HEK293 (cell line): Measurements from ENCODE around the gene MSANTD3.

Experiments used
- CTCF ChIA-PET: fragments of 350-600 bp; formaldehyde crosslinking; extraction: SDS; loops from one replicate; lab custom pipeline; 2021; ENCODE audit warnings: antibody characterized with exemption; lab: Yijun Ruan, JAX
- POLR2A ChIA-PET: fragments of 300-600 bp; formaldehyde crosslinking; extraction: SDS; loops from one replicate; lab custom pipeline; 2020; ENCODE audit warnings: antibody characterized with exemption, inconsistent platforms; lab: Yijun Ruan, JAX
- H3K27ac ChIP-seq: fragments of 200-500 bp; sonication (Bioruptor generic); 2 replicates; pipeline ENCODE4 v1.5.1; 2014; ENCODE audit warnings: low read depth, low read length, control low read depth, inconsistent platforms; ENCODE audit errors: extremely low read depth
- H3K36me3 ChIP-seq, 2 experiments: fragments of 200-500 bp in 1 of 2; sonication (Bioruptor generic) in 1 of 2; 1 replicate in 1 of 2; 2 replicates in 1 of 2; pipeline ENCODE4 v1.5.1; 2014 to 2017; ENCODE audit warnings: inconsistent platforms in 2 of 2, low read length in 2 of 2; ENCODE audit not compliant: control insufficient read depth in 2 of 2, insufficient read depth in 1 of 2
- H3K4me1 ChIP-seq: fragments of 200-500 bp; sonication (Bioruptor generic); 2 replicates; pipeline ENCODE4 v1.5.1; 2014; ENCODE audit warnings: mild to moderate bottlenecking, low read length, inconsistent platforms; ENCODE audit not compliant: control insufficient read depth, insufficient read depth
- H3K4me3 ChIP-seq: 2 replicates; pipeline ENCODE4 v1.5.1; 2011; ENCODE audit warnings: low read depth, mild to moderate bottlenecking, control low read depth, low read length, moderate library complexity
- H3K9me3 ChIP-seq: fragments of 200-500 bp; sonication (Bioruptor generic); 2 replicates; pipeline ENCODE4 v1.5.1; 2014; ENCODE audit warnings: low read depth, low read length, inconsistent platforms; ENCODE audit not compliant: control insufficient read depth, insufficient read depth
- GFI1B ChIP-seq: fragments of 450-650 bp; formaldehyde crosslinking; IDR thresholded peaks from 2 replicates; pipeline ENCODE4 v1.5.1; 2016; ENCODE audit warnings: missing biosample characterization, missing genetic modification characterization
- GLI2 ChIP-seq: fragments of 450-650 bp; formaldehyde crosslinking; IDR thresholded peaks from 2 replicates; pipeline ENCODE4; 2017; ENCODE audit warnings: missing biosample characterization, missing genetic modification characterization, low read depth, borderline replicate concordance
- GLI4 ChIP-seq: fragments of 450-650 bp; formaldehyde crosslinking; IDR thresholded peaks from 2 replicates; pipeline ENCODE4 v1.5.1; 2016; ENCODE audit warnings: missing biosample characterization, missing genetic modification characterization
- PRDM1 ChIP-seq: fragments of 450-650 bp; formaldehyde crosslinking; IDR thresholded peaks from 2 replicates; pipeline ENCODE4; 2016; ENCODE audit warnings: missing biosample characterization, missing genetic modification characterization
- SETDB1 ChIP-seq: IDR thresholded peaks from one replicate; pipeline ENCODE4 v1.6.1; 2017; ENCODE audit warnings: mild to moderate bottlenecking, low read length, moderate library complexity, mixed read lengths; ENCODE audit not compliant: insufficient read length
- ZNF112 ChIP-seq: fragments of 450-650 bp; formaldehyde crosslinking; IDR thresholded peaks from 2 replicates; pipeline ENCODE4 v1.5.0; 2017; ENCODE audit warnings: missing biosample characterization, missing genetic modification characterization
- ZNF140 ChIP-seq: fragments of 450-650 bp; formaldehyde crosslinking; IDR thresholded peaks from 2 replicates; pipeline ENCODE4 v1.5.1; 2016; ENCODE audit warnings: missing biosample characterization, missing genetic modification characterization
- ZNF184 ChIP-seq: fragments of 450-650 bp; IDR thresholded peaks from 2 replicates; pipeline ENCODE4 v1.5.1; 2018; ENCODE audit warnings: missing biosample characterization, mild to moderate bottlenecking, missing genetic modification characterization
- ZNF223 ChIP-seq: fragments of 450-650 bp; formaldehyde crosslinking; IDR thresholded peaks from 2 replicates; pipeline ENCODE4 v1.5.1; 2016; ENCODE audit warnings: missing biosample characterization, missing genetic modification characterization
- ZNF354C ChIP-seq: fragments of 450-650 bp; formaldehyde crosslinking; IDR thresholded peaks from 2 replicates; pipeline ENCODE4 v1.5.1; 2016; ENCODE audit warnings: missing biosample characterization, missing genetic modification characterization, low read depth, borderline replicate concordance
- ZNF366 ChIP-seq: fragments of 450-650 bp; formaldehyde crosslinking; conservative IDR thresholded peaks from 2 replicates; pipeline ENCODE4 v1.5.1; 2016; ENCODE audit warnings: missing biosample characterization, missing genetic modification characterization
- ZNF416 ChIP-seq: fragments of 450-650 bp; formaldehyde crosslinking; IDR thresholded peaks from 2 replicates; pipeline ENCODE4 v1.5.1; 2016; ENCODE audit warnings: missing biosample characterization, missing genetic modification characterization
- ZNF423 ChIP-seq: fragments of 450-650 bp; formaldehyde crosslinking; IDR thresholded peaks from 2 replicates; pipeline ENCODE4 v1.5.1; 2016; ENCODE audit warnings: missing biosample characterization, missing genetic modification characterization
- ZNF501 ChIP-seq: fragments of 450-650 bp; formaldehyde crosslinking; IDR thresholded peaks from 2 replicates; pipeline ENCODE4 v1.5.1; 2016; ENCODE audit warnings: missing biosample characterization, missing genetic modification characterization
- ZNF521 ChIP-seq: fragments of 450-650 bp; formaldehyde crosslinking; IDR thresholded peaks from 2 replicates; pipeline ENCODE4 v1.5.1; 2017; ENCODE audit warnings: missing biosample characterization, mild to moderate bottlenecking, missing genetic modification characterization
- ZNF585B ChIP-seq: fragments of 450-650 bp; formaldehyde crosslinking; IDR thresholded peaks from 2 replicates; pipeline ENCODE4 v1.5.1; 2016; ENCODE audit warnings: missing biosample characterization, missing genetic modification characterization
- ZNF610 ChIP-seq: fragments of 450-650 bp; formaldehyde crosslinking; IDR thresholded peaks from 2 replicates; pipeline ENCODE4 v1.5.1; 2016; ENCODE audit warnings: missing biosample characterization, missing genetic modification characterization, borderline replicate concordance
- ZNF623 ChIP-seq: fragments of 450-650 bp; formaldehyde crosslinking; IDR thresholded peaks from 2 replicates; pipeline ENCODE4 v1.5.1; 2016; ENCODE audit warnings: missing biosample characterization, missing genetic modification characterization
- ZNF785 ChIP-seq: fragments of 450-650 bp; formaldehyde crosslinking; IDR thresholded peaks from 2 replicates; pipeline ENCODE4 v1.5.1; 2016; ENCODE audit warnings: missing biosample characterization, missing genetic modification characterization
- ZNF791 ChIP-seq: fragments of 450-650 bp; formaldehyde crosslinking; IDR thresholded peaks from 2 replicates; pipeline ENCODE4 v1.5.1; 2016; ENCODE audit warnings: missing biosample characterization, missing genetic modification characterization
- TF ChIP-seq, protein P1 (sequence below): fragments of 450-650 bp; formaldehyde crosslinking; IDR thresholded peaks from 2 replicates; pipeline ENCODE4 v1.5.1; 2016; ENCODE audit warnings: missing biosample characterization, missing genetic modification characterization
- TF ChIP-seq, protein P2 (sequence below): fragments of 450-650 bp; formaldehyde crosslinking; IDR thresholded peaks from 2 replicates; pipeline ENCODE4 v1.5.1; 2017; ENCODE audit warnings: missing biosample characterization, missing genetic modification characterization
- TF ChIP-seq, protein P3 (sequence below): fragments of 450-650 bp; formaldehyde crosslinking; IDR thresholded peaks from 2 replicates; pipeline ENCODE4 v1.5.1; 2016; ENCODE audit warnings: missing biosample characterization, missing genetic modification characterization, low read depth
- TF ChIP-seq, protein P4 (sequence below): fragments of 450-650 bp; formaldehyde crosslinking; IDR thresholded peaks from 2 replicates; pipeline ENCODE4 v1.5.1; 2016; ENCODE audit warnings: missing biosample characterization, missing genetic modification characterization, borderline replicate concordance

MSANTD3 gene

GRCh38 chr9:100479820-100480219 lies 52.9 kb downstream of the MSANTD3 start:
- no peaks in the 10 kb centered on the region for H3K9me3 ChIP-seq
- POLR2A ChIA-PET: no interaction called here
- H3K4me3 ChIP-seq: no peak overlapping the region
- TF ChIP-seq ZNF501: no peak
- TF ChIP-seq, protein P1, sequence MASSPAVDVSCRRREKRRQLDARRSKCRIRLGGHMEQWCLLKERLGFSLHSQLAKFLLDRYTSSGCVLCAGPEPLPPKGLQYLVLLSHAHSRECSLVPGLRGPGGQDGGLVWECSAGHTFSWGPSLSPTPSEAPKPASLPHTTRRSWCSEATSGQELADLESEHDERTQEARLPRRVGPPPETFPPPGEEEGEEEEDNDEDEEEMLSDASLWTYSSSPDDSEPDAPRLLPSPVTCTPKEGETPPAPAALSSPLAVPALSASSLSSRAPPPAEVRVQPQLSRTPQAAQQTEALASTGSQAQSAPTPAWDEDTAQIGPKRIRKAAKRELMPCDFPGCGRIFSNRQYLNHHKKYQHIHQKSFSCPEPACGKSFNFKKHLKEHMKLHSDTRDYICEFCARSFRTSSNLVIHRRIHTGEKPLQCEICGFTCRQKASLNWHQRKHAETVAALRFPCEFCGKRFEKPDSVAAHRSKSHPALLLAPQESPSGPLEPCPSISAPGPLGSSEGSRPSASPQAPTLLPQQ (tag by site-specific recombination): no peak
- TF ChIP-seq ZNF140 (tag by site-specific recombination): 0 out of 2 replicates have a peak, but pooled peaks have one; percentile 26
- no peak for TF ChIP-seq ZNF521 (tag by site-specific recombination)
- TF ChIP-seq ZNF354C: no peak
- TF ChIP-seq ZNF785: no peak
- no peak for TF ChIP-seq SETDB1
- TF ChIP-seq GLI4 (tag by site-specific recombination): no peak
- peak; percentile 97 for TF ChIP-seq ZNF184 (tag by site-specific recombination)
- H3K4me1 ChIP-seq: 0 out of 2 replicates have a peak, but pooled peaks cover under 1% of the 10 kb centered on the region
- no peaks in the 10 kb centered on the region for H3K36me3 ChIP-seq
- CTCF ChIA-PET: no interaction called here
- no peak overlapping the region for H3K27ac ChIP-seq

DNA sequence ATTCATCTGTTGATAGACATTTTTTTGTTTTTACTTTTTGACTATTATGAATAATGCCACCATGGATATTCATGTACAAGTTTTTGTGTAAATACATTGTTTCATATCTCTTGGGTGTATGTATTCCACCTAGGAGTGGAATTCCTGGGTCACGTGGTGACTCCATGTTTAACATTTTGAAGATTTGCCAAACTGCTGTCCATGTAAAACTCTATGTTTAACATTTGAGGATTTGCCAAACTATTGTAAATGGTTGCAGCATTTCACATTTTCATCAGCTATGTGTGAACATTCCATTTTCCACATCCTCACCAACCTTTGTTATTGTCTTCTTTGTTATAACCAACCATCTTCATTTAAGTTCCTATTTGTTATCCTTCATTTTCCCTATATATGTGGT lies 58.3 kb downstream of the MSANTD3 start:
- Histone ChIP-seq H3K4me1 (no peaks in the 10 kb centered on the region), H3K4me3 (no peak overlapping the region), H3K36me3 (no peaks in the 10 kb centered on the region), H3K27ac (no peak overlapping the region), H3K9me3 (no peaks in the 10 kb centered on the region)
- ChIA-PET POLR2A (interaction anchor here (0.6 kb wide), 1 partner anchor 15 kb away, joined by 3 read pairs; no protein-coding TSS in a partner anchor), CTCF (interaction anchor here (0.7 to 1.6 kb wide), 3 partner anchors 11 to 111 kb away, joined by 5 to 6 read pairs (median 5); no protein-coding TSS in a partner anchor)
- TF ChIP-seq ZNF585B (tag by site-specific recombination): no peak
- no peak for TF ChIP-seq ZNF223 (tag by site-specific recombination)
- TF ChIP-seq ZNF416: no peak
- TF ChIP-seq ZNF623 (tag by site-specific recombination): no peak
- no peak for TF ChIP-seq GFI1B (tag by site-specific recombination)
- no peak for TF ChIP-seq ZNF112 (tag by site-specific recombination)
- TF ChIP-seq ZNF354C: no peak
- TF ChIP-seq, protein P2, sequence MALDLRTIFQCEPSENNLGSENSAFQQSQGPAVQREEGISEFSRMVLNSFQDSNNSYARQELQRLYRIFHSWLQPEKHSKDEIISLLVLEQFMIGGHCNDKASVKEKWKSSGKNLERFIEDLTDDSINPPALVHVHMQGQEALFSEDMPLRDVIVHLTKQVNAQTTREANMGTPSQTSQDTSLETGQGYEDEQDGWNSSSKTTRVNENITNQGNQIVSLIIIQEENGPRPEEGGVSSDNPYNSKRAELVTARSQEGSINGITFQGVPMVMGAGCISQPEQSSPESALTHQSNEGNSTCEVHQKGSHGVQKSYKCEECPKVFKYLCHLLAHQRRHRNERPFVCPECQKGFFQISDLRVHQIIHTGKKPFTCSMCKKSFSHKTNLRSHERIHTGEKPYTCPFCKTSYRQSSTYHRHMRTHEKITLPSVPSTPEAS (tag by site-specific recombination): no peak
- TF ChIP-seq, protein P3, sequence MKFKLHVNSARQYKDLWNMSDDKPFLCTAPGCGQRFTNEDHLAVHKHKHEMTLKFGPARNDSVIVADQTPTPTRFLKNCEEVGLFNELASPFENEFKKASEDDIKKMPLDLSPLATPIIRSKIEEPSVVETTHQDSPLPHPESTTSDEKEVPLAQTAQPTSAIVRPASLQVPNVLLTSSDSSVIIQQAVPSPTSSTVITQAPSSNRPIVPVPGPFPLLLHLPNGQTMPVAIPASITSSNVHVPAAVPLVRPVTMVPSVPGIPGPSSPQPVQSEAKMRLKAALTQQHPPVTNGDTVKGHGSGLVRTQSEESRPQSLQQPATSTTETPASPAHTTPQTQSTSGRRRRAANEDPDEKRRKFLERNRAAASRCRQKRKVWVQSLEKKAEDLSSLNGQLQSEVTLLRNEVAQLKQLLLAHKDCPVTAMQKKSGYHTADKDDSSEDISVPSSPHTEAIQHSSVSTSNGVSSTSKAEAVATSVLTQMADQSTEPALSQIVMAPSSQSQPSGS: no peak
- TF ChIP-seq PRDM1 (tag by site-specific recombination): no peak
- TF ChIP-seq ZNF610 (tag by site-specific recombination): no peak
- TF ChIP-seq ZNF791 (tag by site-specific recombination): no peak
- no peak for TF ChIP-seq ZNF423 (tag by site-specific recombination)
- TF ChIP-seq GLI2 (tag by site-specific recombination): no peak
- TF ChIP-seq, protein P4, sequence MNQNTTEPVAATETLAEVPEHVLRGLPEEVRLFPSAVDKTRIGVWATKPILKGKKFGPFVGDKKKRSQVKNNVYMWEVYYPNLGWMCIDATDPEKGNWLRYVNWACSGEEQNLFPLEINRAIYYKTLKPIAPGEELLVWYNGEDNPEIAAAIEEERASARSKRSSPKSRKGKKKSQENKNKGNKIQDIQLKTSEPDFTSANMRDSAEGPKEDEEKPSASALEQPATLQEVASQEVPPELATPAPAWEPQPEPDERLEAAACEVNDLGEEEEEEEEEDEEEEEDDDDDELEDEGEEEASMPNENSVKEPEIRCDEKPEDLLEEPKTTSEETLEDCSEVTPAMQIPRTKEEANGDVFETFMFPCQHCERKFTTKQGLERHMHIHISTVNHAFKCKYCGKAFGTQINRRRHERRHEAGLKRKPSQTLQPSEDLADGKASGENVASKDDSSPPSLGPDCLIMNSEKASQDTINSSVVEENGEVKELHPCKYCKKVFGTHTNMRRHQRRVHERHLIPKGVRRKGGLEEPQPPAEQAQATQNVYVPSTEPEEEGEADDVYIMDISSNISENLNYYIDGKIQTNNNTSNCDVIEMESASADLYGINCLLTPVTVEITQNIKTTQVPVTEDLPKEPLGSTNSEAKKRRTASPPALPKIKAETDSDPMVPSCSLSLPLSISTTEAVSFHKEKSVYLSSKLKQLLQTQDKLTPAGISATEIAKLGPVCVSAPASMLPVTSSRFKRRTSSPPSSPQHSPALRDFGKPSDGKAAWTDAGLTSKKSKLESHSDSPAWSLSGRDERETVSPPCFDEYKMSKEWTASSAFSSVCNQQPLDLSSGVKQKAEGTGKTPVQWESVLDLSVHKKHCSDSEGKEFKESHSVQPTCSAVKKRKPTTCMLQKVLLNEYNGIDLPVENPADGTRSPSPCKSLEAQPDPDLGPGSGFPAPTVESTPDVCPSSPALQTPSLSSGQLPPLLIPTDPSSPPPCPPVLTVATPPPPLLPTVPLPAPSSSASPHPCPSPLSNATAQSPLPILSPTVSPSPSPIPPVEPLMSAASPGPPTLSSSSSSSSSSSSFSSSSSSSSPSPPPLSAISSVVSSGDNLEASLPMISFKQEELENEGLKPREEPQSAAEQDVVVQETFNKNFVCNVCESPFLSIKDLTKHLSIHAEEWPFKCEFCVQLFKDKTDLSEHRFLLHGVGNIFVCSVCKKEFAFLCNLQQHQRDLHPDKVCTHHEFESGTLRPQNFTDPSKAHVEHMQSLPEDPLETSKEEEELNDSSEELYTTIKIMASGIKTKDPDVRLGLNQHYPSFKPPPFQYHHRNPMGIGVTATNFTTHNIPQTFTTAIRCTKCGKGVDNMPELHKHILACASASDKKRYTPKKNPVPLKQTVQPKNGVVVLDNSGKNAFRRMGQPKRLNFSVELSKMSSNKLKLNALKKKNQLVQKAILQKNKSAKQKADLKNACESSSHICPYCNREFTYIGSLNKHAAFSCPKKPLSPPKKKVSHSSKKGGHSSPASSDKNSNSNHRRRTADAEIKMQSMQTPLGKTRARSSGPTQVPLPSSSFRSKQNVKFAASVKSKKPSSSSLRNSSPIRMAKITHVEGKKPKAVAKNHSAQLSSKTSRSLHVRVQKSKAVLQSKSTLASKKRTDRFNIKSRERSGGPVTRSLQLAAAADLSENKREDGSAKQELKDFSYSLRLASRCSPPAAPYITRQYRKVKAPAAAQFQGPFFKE (tag by site-specific recombination): no peak
- no peak for TF ChIP-seq ZNF366 (tag by site-specific recombination)
